ENCODE data around the gene CPEB2.
"Not testable (repeated sequence)": the region's sequence is repeated elsewhere in the genome, so short reads cannot be mapped to it uniquely, and the experiment has no call there.

CPEB2 gene

DNA sequence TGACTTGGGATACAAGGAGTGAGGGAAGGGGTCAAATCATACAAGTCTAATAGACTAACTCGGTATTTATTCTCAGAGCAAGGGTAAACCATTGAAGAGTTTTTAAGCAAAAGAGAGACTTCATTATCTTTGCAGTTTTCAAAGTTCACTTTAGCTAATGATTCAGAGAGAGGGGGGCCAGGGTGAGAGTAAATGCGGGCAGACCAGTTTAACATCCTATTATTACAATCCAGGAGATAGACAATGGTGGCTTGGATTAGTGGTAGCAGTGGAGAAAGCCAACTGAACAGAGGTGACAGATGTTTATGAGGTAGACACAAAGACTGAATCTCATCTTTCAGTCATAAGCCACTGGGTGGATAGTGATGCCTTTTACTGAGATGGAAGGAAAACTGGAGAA lies 57.9 kb downstream of the CPEB2 start:
- DNase-seq (ENCODE audit: low read depth), result no peak

DNA sequence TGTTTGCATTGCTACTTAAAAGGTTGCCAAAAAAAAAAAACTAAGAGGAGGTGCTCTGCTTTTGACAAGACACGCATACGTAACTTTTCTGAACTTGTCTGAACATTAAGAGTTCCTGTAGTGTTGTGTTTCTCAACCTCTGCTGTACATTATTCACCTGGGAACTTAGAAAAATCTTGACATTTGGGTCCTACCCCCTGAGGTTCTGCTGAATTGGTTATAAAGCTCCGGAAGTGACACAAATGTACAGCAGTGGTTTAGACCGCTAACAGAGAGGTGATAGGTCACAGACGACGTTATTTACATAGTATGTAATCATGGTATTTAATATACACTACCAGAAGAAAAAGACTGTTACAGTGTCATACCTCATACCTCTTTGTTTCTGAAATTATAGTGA lies 61.1 kb downstream of the CPEB2 start:
- DNase-seq (ENCODE audit: low read depth), result no peak

DNA sequence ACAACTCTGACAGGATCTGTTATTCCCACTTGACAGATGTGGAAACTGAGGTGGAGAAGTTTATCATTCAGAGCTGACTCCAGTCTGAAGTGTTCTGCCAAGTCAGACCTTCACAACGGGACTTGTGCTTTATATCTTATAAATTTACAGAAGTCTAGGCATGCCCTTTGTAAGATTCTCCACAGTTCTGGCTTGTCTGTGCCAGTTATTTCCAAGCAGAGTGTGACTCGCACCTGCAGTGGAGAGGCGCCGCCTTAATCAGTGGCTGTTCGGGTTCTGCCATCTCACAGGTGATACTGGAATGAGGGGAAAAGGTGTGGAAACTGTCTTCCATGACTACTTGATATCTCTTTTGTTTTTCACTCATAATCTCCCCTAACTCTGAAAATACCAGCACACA lies 63.2 kb downstream of the CPEB2 start:
- DNase-seq (ENCODE audit: low read depth), result no peak

DNA sequence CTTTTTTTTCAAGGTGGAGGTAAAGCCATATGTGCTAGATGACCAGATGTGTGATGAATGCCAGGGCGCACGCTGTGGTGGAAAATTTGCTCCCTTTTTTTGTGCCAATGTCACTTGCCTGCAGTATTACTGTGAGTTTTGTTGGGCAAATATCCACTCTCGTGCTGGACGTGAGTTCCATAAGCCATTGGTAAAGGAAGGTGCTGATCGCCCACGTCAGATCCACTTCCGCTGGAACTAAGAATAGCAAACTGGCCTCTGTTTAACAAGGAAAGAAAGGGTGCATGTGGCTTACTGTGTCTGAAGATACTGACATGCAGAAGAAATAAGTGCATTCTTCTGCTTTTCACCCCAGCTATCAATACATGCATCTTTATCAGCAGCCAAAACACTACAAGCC lies 63.9 kb downstream of the CPEB2 start:
- no peak for DNase-seq (ENCODE audit: low read depth)

DNA sequence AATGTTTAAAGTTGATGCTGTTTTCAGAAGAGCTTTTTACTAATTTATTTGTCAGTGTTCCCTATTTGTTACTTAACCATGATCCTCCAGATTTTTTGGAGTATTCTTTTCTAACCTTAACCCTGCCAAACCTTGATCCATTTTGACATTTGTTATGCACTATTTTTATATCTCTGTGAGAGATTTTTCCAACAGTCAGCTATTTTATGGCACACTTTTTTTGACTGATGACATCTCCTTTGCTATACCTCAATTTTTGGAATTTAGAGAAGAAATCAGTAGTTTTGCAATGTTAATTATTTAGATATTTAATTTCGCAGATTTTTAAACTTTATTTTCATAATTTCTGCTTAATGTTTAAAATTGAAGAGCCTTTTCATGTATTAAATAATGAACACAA lies 66.0 kb downstream of the CPEB2 start:
- no peak for DNase-seq (ENCODE audit: low read depth)

DNA sequence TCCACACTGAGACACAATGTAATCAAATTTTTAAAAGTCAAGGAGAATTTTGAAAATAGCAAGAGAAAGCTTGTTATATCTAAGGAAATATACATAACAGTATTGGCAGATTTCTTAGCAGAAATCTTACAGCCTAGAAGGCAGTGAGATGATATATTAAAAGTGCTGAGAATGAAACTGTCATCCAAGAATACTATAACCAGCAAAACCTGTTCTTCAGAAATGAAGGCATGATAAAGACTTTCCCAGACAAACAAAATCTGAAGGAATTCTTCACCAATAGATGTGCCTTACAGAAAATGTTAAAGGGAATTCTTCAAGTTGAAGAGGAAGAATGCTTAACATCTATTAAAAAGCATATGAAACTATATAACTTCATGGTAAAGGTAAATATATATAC lies 73.6 kb downstream of the CPEB2 start:
- DNase-seq (ENCODE audit: low read depth), result no peak

DNA sequence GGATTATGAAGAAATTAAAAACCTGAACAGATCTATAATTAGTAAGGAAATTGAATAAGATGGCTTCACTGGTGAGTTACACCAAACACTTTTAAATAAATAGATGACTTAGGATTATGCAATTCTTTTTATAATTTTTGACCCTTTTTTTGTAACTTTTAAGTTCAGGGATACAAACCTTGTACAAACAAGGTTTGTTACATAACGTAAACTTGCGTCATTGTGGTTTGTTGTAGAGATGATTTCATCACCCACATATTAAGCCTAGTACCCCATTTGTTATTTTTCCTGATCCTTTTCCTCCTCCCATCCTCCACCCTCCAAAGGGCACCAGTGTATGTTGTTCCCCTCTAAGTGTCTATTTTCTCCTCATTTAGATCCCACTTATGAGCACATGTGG lies 75.7 kb downstream of the CPEB2 start:
- peak; percentile 66 for DNase-seq (ENCODE audit: low read depth)

DNA sequence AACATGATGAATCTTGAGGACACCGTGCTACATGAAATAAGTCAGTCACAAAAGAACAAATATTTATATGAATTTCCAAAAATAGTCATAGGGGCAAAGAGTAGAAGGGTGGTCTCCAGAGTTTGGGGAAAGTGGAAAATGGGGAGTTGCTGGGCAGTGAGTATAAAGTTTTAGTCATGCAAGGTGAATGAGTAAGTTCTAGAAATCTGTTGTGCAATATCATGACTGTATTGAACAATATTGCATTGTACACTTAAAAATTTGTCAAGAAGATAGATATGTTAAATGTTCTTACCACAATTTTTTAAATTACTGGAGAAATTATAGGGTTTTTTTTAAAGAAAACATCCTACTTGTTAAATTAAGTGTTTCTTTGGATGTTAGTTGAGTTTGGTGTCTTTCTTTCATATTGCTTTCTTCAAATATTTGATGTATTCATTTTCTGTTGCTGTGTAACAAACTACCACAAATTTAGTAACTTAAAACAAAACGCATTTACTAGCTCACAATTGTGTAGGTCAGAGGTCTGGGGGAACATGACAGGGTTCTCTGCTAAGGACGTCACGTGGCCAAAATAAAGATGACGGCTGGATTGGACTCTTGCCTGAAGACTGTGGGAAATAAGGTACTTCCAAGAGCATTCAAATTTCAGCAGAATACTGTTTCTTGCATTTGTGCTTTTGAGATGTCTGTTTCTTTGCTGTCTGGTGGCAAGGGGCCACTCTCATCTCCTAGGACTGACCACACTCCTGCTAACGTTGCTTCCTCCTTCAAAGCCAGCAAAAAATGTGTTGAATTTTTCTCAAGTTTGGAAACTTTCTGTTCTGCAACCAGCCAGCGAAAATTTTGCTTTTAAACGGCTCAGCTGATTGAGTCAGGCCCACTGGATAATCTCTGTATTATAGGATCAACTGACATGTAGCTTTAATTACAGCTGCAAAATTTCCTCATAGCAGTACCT lies 76.7 kb downstream of the CPEB2 start:
- DNase-seq (ENCODE audit: low read depth), result no peak

DNA sequence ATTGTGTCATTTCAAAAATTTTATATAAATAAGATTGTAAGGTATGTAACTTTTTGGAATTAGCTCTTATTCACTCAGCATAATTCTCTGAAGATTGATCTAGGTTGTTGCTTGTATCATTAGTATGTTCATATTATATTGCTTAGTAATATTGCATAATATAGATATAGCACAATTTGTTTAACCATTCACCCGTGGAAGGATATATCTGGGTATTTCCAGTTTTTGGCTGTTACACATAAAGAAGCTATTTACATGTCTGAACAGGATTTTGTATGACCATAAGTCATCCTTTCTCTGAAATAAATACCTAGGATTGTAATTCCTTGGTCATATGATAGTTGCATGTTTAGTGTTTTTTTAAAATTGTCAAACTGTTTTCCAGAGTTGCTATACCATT lies 82.5 kb downstream of the CPEB2 start:
- no peak for DNase-seq (ENCODE audit: low read depth)

DNA sequence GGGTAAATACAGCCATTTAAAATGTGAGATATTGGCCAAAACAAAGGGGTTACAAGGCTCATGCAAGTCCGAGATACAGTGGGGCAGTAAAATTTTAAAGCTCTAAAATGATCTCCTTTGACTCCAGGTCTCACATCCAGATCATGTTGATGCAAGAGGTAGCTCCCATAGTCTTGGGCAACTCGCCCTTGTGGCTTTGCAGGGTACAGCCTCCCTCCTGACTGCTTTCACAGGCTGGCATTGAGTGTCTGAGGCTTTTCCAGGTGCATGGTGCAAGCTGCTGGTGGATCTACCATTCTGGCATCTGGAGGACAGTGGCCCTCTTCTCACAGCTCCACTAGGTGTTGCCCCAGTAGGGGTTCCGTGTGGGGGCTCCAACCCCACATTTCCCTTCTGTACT lies 83.5 kb downstream of the CPEB2 start:
- not testable (repeated sequence) for DNase-seq (ENCODE audit: low read depth)

DNA sequence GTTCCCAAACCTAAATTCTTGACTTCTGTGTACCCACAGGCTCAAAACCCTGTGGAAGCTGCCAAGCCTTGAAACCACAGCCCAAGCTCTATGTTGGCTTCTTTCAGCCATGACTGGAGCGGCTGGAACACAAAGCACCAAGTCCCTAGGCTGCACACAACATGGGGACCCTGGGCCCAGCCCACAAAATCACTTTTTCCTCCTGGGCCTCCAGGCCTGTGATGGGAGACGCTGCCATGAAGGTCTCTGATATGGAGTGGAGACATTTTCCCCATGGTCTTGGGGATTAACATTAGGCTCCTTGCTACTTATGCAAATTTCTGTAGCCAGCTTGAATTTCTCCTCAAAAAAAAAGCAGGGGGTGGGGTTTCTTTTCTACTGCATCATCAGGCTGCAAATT lies 84.0 kb downstream of the CPEB2 start:
- not testable (repeated sequence) for DNase-seq (ENCODE audit: low read depth)

DNA sequence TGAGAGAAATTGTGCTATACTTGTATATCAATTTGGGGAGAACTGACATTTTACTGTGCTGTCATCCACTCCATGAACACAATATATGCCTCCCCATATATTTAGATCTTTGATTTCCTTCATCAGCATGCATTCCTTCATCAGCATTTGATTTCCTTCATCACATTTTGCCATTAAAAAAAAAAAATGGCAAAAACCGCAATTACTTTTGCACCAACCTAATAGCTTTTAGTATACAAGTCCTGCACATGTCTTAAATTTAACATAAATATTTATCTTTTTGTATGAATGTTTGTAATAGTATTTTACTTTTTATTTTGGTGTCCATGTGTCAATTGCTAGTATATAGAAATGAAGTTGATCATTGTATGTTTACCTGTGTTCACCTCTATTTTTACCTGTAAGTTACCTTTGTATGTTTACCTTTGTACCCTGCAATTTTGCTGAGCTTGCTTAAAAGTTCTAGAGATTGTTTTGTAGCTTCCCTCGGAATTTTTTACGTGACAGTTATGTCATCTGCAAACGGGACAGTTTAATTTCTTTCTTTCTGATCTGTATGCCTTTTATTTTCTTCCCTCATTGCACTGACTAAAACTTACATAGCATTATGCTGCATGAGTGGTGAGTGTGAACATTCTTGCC lies 86.2 kb downstream of the CPEB2 start:
- DNase-seq (ENCODE audit: low read depth), result no peak

DNA sequence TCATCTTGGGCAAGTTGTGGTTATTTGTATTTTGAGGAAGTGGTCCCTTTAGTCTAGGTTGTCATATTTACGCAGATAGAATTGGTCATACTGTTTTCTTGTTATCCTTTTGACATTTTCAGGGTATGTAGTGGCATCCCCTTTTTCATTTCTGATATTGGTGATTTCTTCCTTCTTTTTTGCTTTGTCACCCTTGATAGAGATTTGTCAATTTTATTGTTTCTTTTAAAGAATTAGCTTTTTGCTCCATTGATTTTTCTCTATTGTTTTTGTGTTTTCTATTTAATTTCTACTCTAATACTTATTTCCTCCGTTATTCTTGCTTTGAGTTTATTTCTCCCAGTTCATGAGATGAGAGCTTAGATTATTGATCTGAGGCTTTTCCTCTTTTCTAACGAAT lies 87.7 kb downstream of the CPEB2 start:
- no peak for DNase-seq (ENCODE audit: low read depth)

DNA sequence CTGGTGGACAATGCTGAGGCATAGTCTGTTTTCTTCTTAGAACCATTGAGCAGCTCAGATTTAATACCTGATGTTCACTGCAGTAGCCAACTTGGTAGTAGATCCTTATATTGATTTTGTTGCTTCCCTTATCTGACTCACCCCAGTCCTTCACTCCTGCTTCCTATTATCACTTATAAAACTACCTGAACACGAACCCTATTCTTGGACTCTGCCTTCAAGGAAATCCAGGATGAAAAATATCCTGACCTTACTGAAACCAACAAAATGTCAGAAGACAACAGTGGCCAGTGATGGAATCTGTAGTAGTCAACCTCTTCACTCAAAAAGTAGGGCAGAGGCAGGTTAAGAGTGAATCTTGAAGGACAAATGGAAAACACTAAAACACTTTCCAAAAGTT lies 98.1 kb downstream of the CPEB2 start:
- no peak for DNase-seq (ENCODE audit: low read depth)

DNA sequence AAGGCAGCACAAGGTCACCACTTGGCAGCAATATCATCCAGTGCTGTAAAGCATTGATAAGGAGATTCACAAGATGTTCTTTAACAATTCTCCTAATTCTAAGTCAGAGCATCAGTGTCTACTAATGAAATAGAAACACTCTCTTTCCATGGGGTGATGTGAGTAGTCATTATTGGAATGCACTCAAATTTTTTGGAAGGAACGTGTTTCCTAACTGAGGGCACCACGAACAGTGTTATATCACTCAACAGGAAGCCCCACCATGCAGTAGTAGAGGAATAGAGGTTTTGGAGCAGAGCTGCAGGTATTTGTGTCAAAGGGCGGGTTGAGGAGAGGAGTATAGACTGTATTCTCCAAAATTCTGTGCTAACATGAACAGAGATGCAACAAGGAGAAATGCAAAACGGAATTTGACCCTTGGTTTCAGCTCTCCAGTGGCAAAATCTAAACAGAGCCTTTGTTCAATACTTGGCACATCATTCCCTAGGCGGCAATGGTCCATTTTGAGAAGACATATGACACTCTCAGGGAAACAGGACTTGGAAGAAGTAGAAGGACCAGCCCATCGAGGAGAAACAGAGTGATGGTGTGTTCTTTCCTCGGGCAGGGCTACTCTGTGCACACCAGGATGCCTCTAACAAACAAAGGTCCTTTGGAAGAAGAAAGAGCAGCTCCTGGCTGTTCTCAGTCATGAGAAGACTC lies 98.9 kb downstream of the CPEB2 start:
- no peak for DNase-seq (ENCODE audit: low read depth)

DNA sequence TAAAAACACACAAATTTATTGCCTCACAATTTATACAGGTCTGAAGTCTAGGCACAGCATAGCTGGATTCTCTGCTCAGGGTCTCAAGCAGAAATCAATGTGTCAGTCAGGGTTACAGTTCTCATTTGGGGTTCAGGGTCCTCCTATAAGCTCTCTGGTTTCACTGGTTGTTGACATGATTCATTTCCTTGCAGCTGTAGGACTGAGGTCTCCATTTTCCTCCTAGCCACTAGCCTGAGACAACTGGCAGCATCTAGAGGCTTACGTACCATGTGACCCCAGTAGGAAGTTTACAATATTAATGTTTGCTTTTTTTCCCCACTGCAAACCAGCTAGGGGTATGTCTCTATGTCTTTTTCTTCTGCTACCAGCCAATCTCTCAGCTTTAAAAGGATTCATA lies 102.5 kb downstream of the CPEB2 start:
- peak; percentile 17 for DNase-seq (ENCODE audit: low read depth)

DNA sequence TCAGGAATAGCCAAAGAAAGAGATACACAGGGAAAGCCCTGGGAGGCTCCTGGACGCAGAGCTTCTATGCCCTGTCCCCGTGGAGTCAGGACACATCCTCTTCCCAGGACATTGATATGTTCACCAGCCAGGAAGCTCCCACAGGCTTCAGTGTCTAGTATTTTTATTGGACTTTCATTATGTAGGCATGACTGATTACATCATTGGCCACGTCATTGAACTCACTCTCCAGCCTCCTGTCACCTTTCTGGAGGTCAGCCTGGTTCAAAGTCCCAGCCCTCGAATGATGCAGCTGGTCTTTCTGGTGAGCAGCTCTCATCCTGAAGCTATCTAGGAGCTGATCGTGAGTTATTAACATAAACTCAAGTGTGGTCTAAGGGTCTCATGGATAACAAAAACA lies 104.1 kb downstream of the CPEB2 start:
- DNase-seq (ENCODE audit: low read depth), result no peak

DNA sequence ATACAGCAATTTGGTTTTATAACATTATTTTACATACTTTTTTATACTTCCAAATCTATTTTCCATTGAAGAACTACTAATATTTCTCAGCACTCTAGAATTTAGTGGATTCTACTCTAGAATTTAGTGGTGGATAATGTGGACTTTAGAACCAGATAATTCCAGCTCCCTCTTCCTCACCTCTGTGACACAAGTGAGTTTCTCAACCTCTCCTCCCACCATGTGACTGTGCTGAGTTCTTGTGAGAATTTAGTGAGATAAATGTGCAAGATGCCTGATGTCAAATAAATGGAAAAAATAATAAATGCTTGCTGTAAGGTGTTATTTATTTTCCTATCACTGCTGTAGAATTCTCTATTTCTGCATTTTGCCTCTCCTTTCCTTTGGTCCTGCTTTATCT lies 107.3 kb downstream of the CPEB2 start:
- no peak for DNase-seq (ENCODE audit: low read depth)

DNA sequence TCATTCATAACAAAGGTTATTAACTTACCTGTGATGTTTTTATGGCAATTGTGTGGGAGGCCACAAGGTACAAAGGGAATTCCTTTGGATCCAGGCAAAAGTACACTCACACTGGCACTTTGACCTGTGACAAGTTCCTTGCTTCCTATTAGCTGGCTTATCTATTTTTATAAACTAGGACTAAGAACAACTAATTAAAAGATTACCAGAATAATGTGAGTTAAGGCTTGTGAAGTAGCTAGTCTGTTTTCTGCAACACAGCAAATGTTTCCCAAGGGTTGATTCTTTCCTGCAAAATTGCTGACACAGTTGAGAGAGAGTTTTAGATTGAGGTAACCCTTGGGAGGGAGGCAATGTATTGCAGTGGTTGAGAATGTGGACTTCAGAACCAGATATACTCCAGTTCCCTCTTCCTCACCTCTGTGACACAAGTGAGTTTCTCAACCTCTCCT lies 107.9 kb downstream of the CPEB2 start:
- no peak for DNase-seq (ENCODE audit: low read depth)

DNA sequence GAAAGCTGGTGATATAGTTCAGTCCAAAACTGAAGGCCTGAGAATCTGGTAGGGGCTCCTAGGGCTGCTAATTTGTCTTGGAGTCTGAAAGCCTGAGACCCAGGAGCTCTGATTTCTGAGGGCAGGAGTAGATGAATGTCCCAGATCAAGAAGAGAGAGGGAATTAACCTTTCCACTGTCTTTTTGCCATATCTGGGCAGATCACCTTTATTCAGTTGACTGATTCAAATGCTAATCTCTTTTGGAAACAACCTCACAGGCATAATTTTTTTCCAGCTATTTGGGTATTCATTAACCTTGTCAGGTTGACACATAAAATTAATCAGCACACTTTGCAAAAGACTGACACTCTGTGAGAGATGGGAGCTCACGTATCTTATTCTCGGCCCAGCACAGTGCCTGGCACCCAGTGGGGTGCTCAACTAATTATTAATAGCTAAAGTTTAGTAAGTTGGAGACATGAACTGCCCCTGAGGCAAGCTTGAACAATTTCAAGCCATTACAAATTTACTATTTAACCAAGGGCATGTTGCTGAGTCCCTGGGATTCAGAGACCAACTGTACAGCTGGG lies 114.3 kb downstream of the CPEB2 start:
- DNase-seq (ENCODE audit: low read depth), result no peak

DNA sequence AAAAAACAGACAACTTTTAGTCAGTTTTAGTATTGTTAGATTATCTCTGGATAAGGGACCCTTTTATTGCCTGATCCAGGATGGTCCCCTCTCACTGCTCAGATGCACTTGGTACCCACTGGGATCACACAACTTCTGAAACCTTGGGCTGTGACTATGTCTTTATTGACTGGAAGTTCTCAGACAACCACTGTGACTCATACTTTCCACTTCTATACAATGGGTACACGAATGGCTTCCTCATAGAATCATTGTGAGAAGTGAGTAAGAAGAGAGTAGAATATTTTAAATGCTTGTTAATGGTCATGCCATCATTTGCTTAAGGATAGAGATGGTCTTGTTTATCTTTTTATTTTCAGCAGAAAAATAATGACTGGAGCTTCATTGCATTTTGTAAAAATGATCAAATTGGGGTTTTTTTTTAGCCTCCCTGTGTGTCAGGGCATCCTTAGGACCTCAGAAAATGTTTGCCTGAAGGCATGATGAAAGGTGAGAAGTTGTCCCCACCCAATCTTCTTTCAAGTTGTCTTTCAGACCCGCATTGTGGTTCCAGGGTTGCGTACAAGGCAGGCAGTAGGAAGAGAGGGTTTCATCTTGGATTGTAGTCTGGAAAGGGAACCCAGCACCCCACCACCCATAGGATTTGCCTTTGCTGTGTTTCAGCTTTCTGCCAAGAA lies 115.1 kb downstream of the CPEB2 start:
- no peak for DNase-seq (ENCODE audit: low read depth)

DNA sequence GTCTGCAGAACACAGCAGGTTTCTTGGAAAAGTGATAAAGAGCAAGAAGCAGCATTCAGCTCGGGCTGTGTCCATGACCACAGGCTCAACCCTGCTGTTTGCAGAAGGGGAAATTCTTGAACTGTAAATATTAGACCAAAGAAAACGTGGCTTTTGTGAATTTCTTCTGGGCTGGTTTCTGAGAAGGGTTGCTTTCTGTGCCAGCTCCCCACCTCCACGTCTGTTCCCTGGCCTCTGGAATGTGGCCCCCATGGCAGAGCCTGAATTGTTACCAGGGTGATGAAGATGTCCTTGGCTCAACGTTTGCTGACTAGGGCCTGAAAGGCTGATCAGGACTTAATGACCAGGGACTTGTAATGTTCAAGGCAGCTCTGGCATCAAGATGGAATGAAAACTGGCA lies 116.0 kb downstream of the CPEB2 start:
- no peak for DNase-seq (ENCODE audit: low read depth)
